HCT116 (cell line): ENCODE results near the gene RTTN. TPM values are rescaled to one million over a fixed set of nuclear protein-coding genes. Genes with fewer than 3 reads are reported as not detected.

Experiments used
- ATAC-seq: fragments of 200-7000 bp; cut with Tn5 transposase; 2 replicates; pipeline ENCODE4 v1.9.1; 2020; ENCODE audit warnings: mild to moderate bottlenecking, moderate library complexity
- BruUV-seq: library from RNA; stranded (reverse); fragments of 400-500 nt; replicated peaks from 2 replicates; lab custom pipeline; 2021; lab: Mats Ljungman, UMichigan
- CTCF ChIA-PET: fragments of 300-600 bp; sonication (Branson Sonifier 250); formaldehyde crosslinking; loops from one replicate; lab custom pipeline; 2021; ENCODE audit warnings: antibody characterized with exemption; lab: Charles Lee
- POLR2A ChIA-PET: fragments of 300-600, 350-600 bp; sonication (Branson Sonifier 250); formaldehyde crosslinking; loops from one replicate; lab custom pipeline; 2021; ENCODE audit warnings: antibody characterized with exemption; lab: Charles Lee
- RAD21 ChIA-PET, 2 experiments: fragments of 300-600 bp; sonication (Branson Sonifier 250); formaldehyde crosslinking; loops; one replicate each; lab custom pipeline; 2023; ENCODE audit warnings: low total read pairs in 2 of 2; ENCODE audit not compliant: uncharacterized antibody in 2 of 2, unreplicated experiment in 2 of 2, low non-redundant PET in 1 of 2; lab: Charles Lee
- DNase-seq: peaks from one replicate; pipeline ENCODE4 v3.0.0-alpha.2; 2010; ENCODE audit warnings: low read depth, low spot score
- H2AFZ ChIP-seq: fragments of 200-600 bp; shearing (Covaris generic), sonication (generic); 2 replicates; pipeline ENCODE4 v1.6.1; 2017; ENCODE audit warnings: low read depth, mixed run types, mixed read lengths, antibody characterized with exemption, low read length; ENCODE audit not compliant: poor library complexity, severe bottlenecking
- H3K27ac ChIP-seq: 2 replicates; pipeline ENCODE4 v1.5.1; 2012; ENCODE audit warnings: low read depth, low read length
- H3K27me3 ChIP-seq: fragments of 200-600 bp; sonication (generic); 2 replicates; pipeline ENCODE4 v1.6.1; 2016; ENCODE audit warnings: mixed run types, low read length, mixed read lengths; ENCODE audit not compliant: insufficient read depth
- H3K36me3 ChIP-seq, 2 experiments: fragments of 200-500 bp in 1 of 2; fragments of 200-600 bp in 1 of 2; sonication (Bioruptor generic) in 1 of 2; sonication (generic) in 1 of 2; 2 replicates each; pipeline versions ENCODE4 v1.5.1 to v1.6.1; 2014 to 2016; ENCODE audit warnings: low read length in 2 of 2, inconsistent platforms in 1 of 2, mixed read lengths in 1 of 2, mixed run types in 1 of 2; ENCODE audit not compliant: insufficient read depth in 2 of 2, control insufficient read depth in 1 of 2
- H3K4me1 ChIP-seq, 2 experiments: fragments of 200-600 bp in 1 of 2; sonication (generic) in 1 of 2; 2 replicates each; pipeline versions ENCODE4 v1.5.1 to v1.6.1; 2012 to 2017; ENCODE audit warnings: low read length in 2 of 2, inconsistent platforms in 1 of 2, mild to moderate bottlenecking in 1 of 2, mixed read lengths in 1 of 2, mixed run types in 1 of 2, moderate library complexity in 1 of 2; ENCODE audit not compliant: insufficient read depth in 2 of 2, control insufficient read depth in 1 of 2
- H3K4me2 ChIP-seq: fragments of 200-600 bp; sonication (generic); 2 replicates; pipeline ENCODE4 v1.6.1; 2017; ENCODE audit warnings: mixed run types, low read length, mixed read lengths
- H3K4me3 ChIP-seq, 2 experiments: fragments of 200-600 bp in 1 of 2; sonication (generic) in 1 of 2; replicated peaks in 1 of 2; 2 replicates each; pipeline ENCODE4 v1.5.1; 2011 to 2016; ENCODE audit warnings: low read length in 2 of 2, control low read depth in 1 of 2, low read depth in 1 of 2, mild to moderate bottlenecking in 1 of 2, mixed read lengths in 1 of 2, mixed run types in 1 of 2
- H3K79me2 ChIP-seq: fragments of 200-600 bp; sonication (generic); 2 replicates; pipeline ENCODE4 v1.6.1; 2017; ENCODE audit warnings: mild to moderate bottlenecking, mixed run types, low read length, moderate library complexity, mixed read lengths; ENCODE audit not compliant: insufficient read depth
- H3K9ac ChIP-seq: fragments of 200-600 bp; sonication (generic); 2 replicates; pipeline ENCODE4 v1.6.1; 2016; ENCODE audit warnings: low read length, mixed read lengths
- H3K9me2 ChIP-seq: fragments of 200-600 bp; sonication (generic), shearing (Covaris generic); 2 replicates; pipeline ENCODE4 v1.6.1; 2017; ENCODE audit warnings: mixed run types, mild to moderate bottlenecking, moderate library complexity; ENCODE audit not compliant: insufficient read depth
- H3K9me3 ChIP-seq, 2 experiments: fragments of 200-500 bp in 1 of 2; fragments of 200-600 bp in 1 of 2; sonication (Bioruptor generic) in 1 of 2; sonication (generic) in 1 of 2; 2 replicates each; pipeline ENCODE4 v1.6.1; 2014 to 2017; ENCODE audit warnings: low read length in 2 of 2, mixed read lengths in 2 of 2, inconsistent platforms in 1 of 2, low read depth in 1 of 2, mild to moderate bottlenecking in 1 of 2, mixed run types in 1 of 2, moderate library complexity in 1 of 2; ENCODE audit not compliant: control insufficient read depth in 1 of 2, insufficient read depth in 1 of 2
- H4K20me1 ChIP-seq: fragments of 200-600 bp; sonication (generic), shearing (Covaris generic); 2 replicates; pipeline ENCODE4 v1.6.1; 2017; ENCODE audit warnings: mixed run types, mild to moderate bottlenecking, moderate library complexity; ENCODE audit not compliant: insufficient read depth
- ATF3 ChIP-seq: IDR thresholded peaks from 2 replicates; pipeline ENCODE4 v1.6.1; 2012
- CBX3 ChIP-seq: IDR thresholded peaks from 2 replicates; pipeline ENCODE4 v1.6.1; 2012; ENCODE audit warnings: low read depth
- CTCF ChIP-seq, 3 experiments: fragments of 200-600 bp in 1 of 3; sonication (generic) in 1 of 3; IDR thresholded peaks in 2 of 3; conservative IDR thresholded peaks in 1 of 3; 2 replicates each; pipeline ENCODE4 v1.5.1; 2012 to 2017; ENCODE audit warnings: low read depth in 2 of 3, low read length in 2 of 3, antibody characterized with exemption in 1 of 3, borderline replicate concordance in 1 of 3, control low read depth in 1 of 3, mild to moderate bottlenecking in 1 of 3, mixed read lengths in 1 of 3, mixed run types in 1 of 3, moderate library complexity in 1 of 3; ENCODE audit not compliant: insufficient read depth in 1 of 3
- ELF1 ChIP-seq: IDR thresholded peaks from 2 replicates; pipeline ENCODE4 v1.6.1; 2012; ENCODE audit warnings: low read depth, borderline replicate concordance
- EZH2 ChIP-seq: fragments of 200-600 bp; sonication (generic); IDR thresholded peaks from 2 replicates; pipeline ENCODE4 v1.6.1; 2017; ENCODE audit warnings: antibody characterized with exemption, mixed run types
- EZH2phosphoT487 ChIP-seq: fragments of 200-600 bp; IDR thresholded peaks from 2 replicates; pipeline ENCODE4 v1.6.1; 2018; ENCODE audit warnings: antibody characterized with exemption, borderline replicate concordance
- FOSL1 ChIP-seq: IDR thresholded peaks from 2 replicates; pipeline ENCODE4 v1.6.1; 2012; ENCODE audit warnings: low read depth
- JUND ChIP-seq: IDR thresholded peaks from 2 replicates; pipeline ENCODE4 v1.6.1; 2012
- MAX ChIP-seq: IDR thresholded peaks from 2 replicates; pipeline ENCODE4 v1.6.1; 2012
- POLR2A ChIP-seq: IDR thresholded peaks from 2 replicates; pipeline ENCODE4 v1.7.0; 2011; ENCODE audit warnings: borderline replicate concordance; ENCODE audit not compliant: insufficient read depth, insufficient read length; ENCODE audit errors: extremely low read depth
- POLR2AphosphoS5 ChIP-seq: IDR thresholded peaks from 2 replicates; pipeline ENCODE4 v1.6.1; 2011; ENCODE audit warnings: mild to moderate bottlenecking, low read depth, low read length, moderate library complexity
- RAD21 ChIP-seq: IDR thresholded peaks from 2 replicates; pipeline ENCODE4 v1.6.1; 2012; ENCODE audit warnings: low read depth, mild to moderate bottlenecking
- REST ChIP-seq: IDR thresholded peaks from 2 replicates; pipeline ENCODE4 v1.6.1; 2012; ENCODE audit warnings: low read depth
- SIN3A ChIP-seq: IDR thresholded peaks from 2 replicates; pipeline ENCODE4 v1.6.1; 2012; ENCODE audit warnings: low read depth
- SRF ChIP-seq: IDR thresholded peaks from 2 replicates; pipeline ENCODE4 v1.6.1; 2012; ENCODE audit warnings: low read depth
- TCF7L2 ChIP-seq: IDR thresholded peaks from 2 replicates; pipeline ENCODE4 v1.7.0; 2011; ENCODE audit warnings: borderline replicate concordance, inconsistent platforms; ENCODE audit not compliant: insufficient read depth, insufficient read length; ENCODE audit errors: extremely low read depth
- YY1 ChIP-seq: IDR thresholded peaks from 2 replicates; pipeline ENCODE4 v1.6.1; 2011; ENCODE audit warnings: low read length, low read depth, moderate library complexity, mild to moderate bottlenecking; ENCODE audit not compliant: insufficient replicate concordance; ENCODE audit errors: extremely low read depth
- ZBTB33 ChIP-seq: IDR thresholded peaks from 2 replicates; pipeline ENCODE4 v1.6.1; 2011; ENCODE audit warnings: mild to moderate bottlenecking, low read length, moderate library complexity; ENCODE audit not compliant: insufficient replicate concordance; ENCODE audit errors: extremely low read depth
- ZFX ChIP-seq: fragments of 450-650 bp; IDR thresholded peaks from 2 replicates; pipeline ENCODE4 v1.6.1; 2017
- ZNF274 ChIP-seq: fragments of 200-500 bp; sonication (Bioruptor generic); IDR thresholded peaks from 2 replicates; pipeline ENCODE4 v1.6.1; 2014; ENCODE audit warnings: mild to moderate bottlenecking, low read depth, low read length, inconsistent platforms
- intact Hi-C: fragments of 100-400 bp; cut with micrococcal nuclease; formaldehyde crosslinking; loops from 2 replicates; pipeline ENCODE4 v1.10.0; 2022
- total RNA-seq: library from RNA; stranded (reverse); gene quantifications from one replicate; pipeline ENCODE4 v1.2.1, GENCODE V29; 2021; ENCODE audit not compliant: unreplicated experiment

Gene RTTN
- total RNA-seq, 1 experiment from 2014 or later = 41.2 TPM

GRCh38 chr18:70232261-70232660, 26.8 kb upstream of the RTTN start:
- no peaks in the 10 kb centered on the region for H3K79me2 ChIP-seq
- no peak overlapping the region for H2AFZ ChIP-seq
- no peak for TF ChIP-seq POLR2A
- TF ChIP-seq MAX = no peak
- no peak for TF ChIP-seq ELF1
- TF ChIP-seq ZFX = no peak
- no peak for TF ChIP-seq SRF
- TF ChIP-seq POLR2AphosphoS5 = no peak
- no peak for TF ChIP-seq TCF7L2
- TF ChIP-seq REST = no peak
- TF ChIP-seq YY1 = no peak
- no peak for TF ChIP-seq ZBTB33
- no peak for TF ChIP-seq RAD21
- TF ChIP-seq CTCF (IDR thresholded peaks at IDR 0.05 in 2 of 3, conservative IDR thresholded peaks at IDR 0.05 in 1 of 3; ENCODE audit: borderline replicate concordance in 1 of 3, insufficient read depth in 1 of 3, low read depth in 2 of 3, low read length in 2 of 3) = no peak
- no peak for TF ChIP-seq ATF3
- TF ChIP-seq FOSL1 = no peak
- TF ChIP-seq SIN3A = no peak
- TF ChIP-seq JUND = no peak
- no peak for TF ChIP-seq EZH2
- no peak for TF ChIP-seq CBX3
- TF ChIP-seq EZH2phosphoT487 = no peak
- TF ChIP-seq ZNF274 = no peak
- H3K9ac ChIP-seq = no peak overlapping the region
- no peak overlapping the region for H3K4me2 ChIP-seq
- intact Hi-C loops = no loop called here
- no TSS peak for BruUV-seq
- no peaks in the 10 kb centered on the region for H3K36me3 ChIP-seq
- no peaks in the 10 kb centered on the region for H3K9me2 ChIP-seq
- H3K4me1 ChIP-seq = peaks cover 0 to 5% of the 10 kb centered on the region in 2 experiments; a peak in 2 of 4 replicates
- RAD21 ChIA-PET = no interaction called here
- POLR2A ChIA-PET = no interaction called here
- CTCF ChIA-PET = no interaction called here
- DNase-seq = no peak
- no peaks in the 10 kb centered on the region for H3K27me3 ChIP-seq
- peaks cover 0 to 9% of the 10 kb centered on the region in 2 experiments; a peak in 1 of 4 replicates for H3K9me3 ChIP-seq
- H3K27ac ChIP-seq = no peak overlapping the region
- H4K20me1 ChIP-seq = no peaks in the 10 kb centered on the region
- H3K4me3 ChIP-seq = no peak overlapping the region
- ATAC-seq = no peak
